ENCODE data around the gene MPPE1.
"Not testable (repeated sequence)": the region's sequence is repeated elsewhere in the genome, so short reads cannot be mapped to it uniquely, and the experiment has no call there.

Gene MPPE1

GRCh38 chr18:11906176-11906575, 1.9 kb downstream of the MPPE1 start:
- no peaks in the 10 kb centered on the region for H3K9me3 ChIP-seq (ENCODE audit: control insufficient read depth, insufficient read depth, low read length)
- no peak overlapping the region for H3K9ac ChIP-seq (ENCODE audit: low read depth, low read length)
- peaks cover 15% of the 10 kb centered on the region for H3K4me1 ChIP-seq (ENCODE audit: insufficient read depth, low read length)
- H3K36me3 ChIP-seq (ENCODE audit: insufficient read depth, low read length): no peaks in the 10 kb centered on the region

- peaks cover 15% of the 10 kb centered on the region for H3K4me1 ChIP-seq (ENCODE audit: insufficient read depth, low read length)
- no peaks in the 10 kb centered on the region for H3K36me3 ChIP-seq (ENCODE audit: insufficient read depth, low read length)
- H3K9ac ChIP-seq (ENCODE audit: low read depth, low read length): no peak overlapping the region
- no peaks in the 10 kb centered on the region for H3K9me3 ChIP-seq (ENCODE audit: control insufficient read depth, insufficient read depth, low read length)
Observed at GRCh38 chr18:11905613-11906012, 2.5 kb downstream of the MPPE1 start.

- H3K4me1 ChIP-seq (ENCODE audit: insufficient read depth, low read length): peaks cover 15% of the 10 kb centered on the region
- H3K9ac ChIP-seq (ENCODE audit: low read depth, low read length): no peak overlapping the region
- H3K36me3 ChIP-seq (ENCODE audit: insufficient read depth, low read length): no peaks in the 10 kb centered on the region
- no peaks in the 10 kb centered on the region for H3K9me3 ChIP-seq (ENCODE audit: control insufficient read depth, insufficient read depth, low read length)
Observed at GRCh38 chr18:11902522-11903292, 5.4 kb downstream of the MPPE1 start.

- H3K9me3 ChIP-seq (ENCODE audit: control insufficient read depth, insufficient read depth, low read length): no peaks in the 10 kb centered on the region
- no peaks in the 10 kb centered on the region for H3K36me3 ChIP-seq (ENCODE audit: insufficient read depth, low read length)
- no peak overlapping the region for H3K9ac ChIP-seq (ENCODE audit: low read depth, low read length)
- peaks cover 10% of the 10 kb centered on the region for H3K4me1 ChIP-seq (ENCODE audit: insufficient read depth, low read length)
Observed at GRCh38 chr18:11901826-11902438, 6.2 kb downstream of the MPPE1 start.

GRCh38 chr18:11899063-11899462, 9.1 kb downstream of the MPPE1 start:
- Histone ChIP-seq H3K4me1 (ENCODE audit: insufficient read depth, low read length) (no peaks in the 10 kb centered on the region; the same call in 1 of the 2 replicates), H3K9ac (ENCODE audit: low read depth, low read length) (no peak overlapping the region), H3K9me3 (ENCODE audit: control insufficient read depth, insufficient read depth, low read length) (no peaks in the 10 kb centered on the region), H3K36me3 (ENCODE audit: insufficient read depth, low read length) (no peaks in the 10 kb centered on the region; the same call in 1 of the 2 replicates)

GRCh38 chr18:11897781-11898180, 10.3 kb downstream of the MPPE1 start:
- no peak overlapping the region for H3K9ac ChIP-seq (ENCODE audit: low read depth, low read length)
- no peaks in the 10 kb centered on the region; the same call in 1 of the 2 replicates for H3K4me1 ChIP-seq (ENCODE audit: insufficient read depth, low read length)
- H3K36me3 ChIP-seq (ENCODE audit: insufficient read depth, low read length): no peaks in the 10 kb centered on the region; the same call in 1 of the 2 replicates
- no peaks in the 10 kb centered on the region for H3K9me3 ChIP-seq (ENCODE audit: control insufficient read depth, insufficient read depth, low read length)

GRCh38 chr18:11892438-11892837, 15.7 kb downstream of the MPPE1 start:
- H3K4me1 ChIP-seq (ENCODE audit: insufficient read depth, low read length); H3K9me3 ChIP-seq (ENCODE audit: control insufficient read depth, insufficient read depth, low read length); H3K36me3 ChIP-seq (ENCODE audit: insufficient read depth, low read length); H3K9ac ChIP-seq (ENCODE audit: low read depth, low read length): not testable (repeated sequence)

- Histone ChIP-seq H3K9ac (ENCODE audit: low read depth, low read length) (no peak overlapping the region), H3K36me3 (ENCODE audit: insufficient read depth, low read length) (no peaks in the 10 kb centered on the region; the same call in 1 of the 2 replicates), H3K9me3 (ENCODE audit: control insufficient read depth, insufficient read depth, low read length) (no peaks in the 10 kb centered on the region), H3K4me1 (ENCODE audit: insufficient read depth, low read length) (no peaks in the 10 kb centered on the region)
Observed at GRCh38 chr18:11891737-11892136, 16.4 kb downstream of the MPPE1 start.

- no peak overlapping the region for H3K9ac ChIP-seq (ENCODE audit: low read depth, low read length)
- H3K4me1 ChIP-seq (ENCODE audit: insufficient read depth, low read length): no peaks in the 10 kb centered on the region
- H3K36me3 ChIP-seq (ENCODE audit: insufficient read depth, low read length): no peaks in the 10 kb centered on the region
- no peaks in the 10 kb centered on the region for H3K9me3 ChIP-seq (ENCODE audit: control insufficient read depth, insufficient read depth, low read length)
Observed at GRCh38 chr18:11889284-11889683, 18.8 kb downstream of the MPPE1 start.

- Histone ChIP-seq H3K9me3 (ENCODE audit: control insufficient read depth, insufficient read depth, low read length) (no peaks in the 10 kb centered on the region), H3K9ac (ENCODE audit: low read depth, low read length) (no peak overlapping the region)
Observed at GRCh38 chr18:11888726-11889125, 19.4 kb downstream of the MPPE1 start.

GRCh38 chr18:11887328-11888128, 20.6 kb downstream of the MPPE1 start:
- no peaks in the 10 kb centered on the region for H3K4me1 ChIP-seq (ENCODE audit: insufficient read depth, low read length)
- no peaks in the 10 kb centered on the region for H3K9me3 ChIP-seq (ENCODE audit: control insufficient read depth, insufficient read depth, low read length)
- H3K9ac ChIP-seq (ENCODE audit: low read depth, low read length): no peak overlapping the region
- H3K36me3 ChIP-seq (ENCODE audit: insufficient read depth, low read length): no peaks in the 10 kb centered on the region

More at GRCh38 chr18:11888726-11889125, 19.4 kb downstream of the MPPE1 start:
- Histone ChIP-seq H3K4me1 (ENCODE audit: insufficient read depth, low read length) (no peaks in the 10 kb centered on the region), H3K36me3 (ENCODE audit: insufficient read depth, low read length) (no peaks in the 10 kb centered on the region)

GRCh38 chr18:11886577-11887110, 21.5 kb downstream of the MPPE1 start:
- no peak overlapping the region for H3K9ac ChIP-seq (ENCODE audit: low read depth, low read length)
- no peaks in the 10 kb centered on the region for H3K4me1 ChIP-seq (ENCODE audit: insufficient read depth, low read length)
- H3K36me3 ChIP-seq (ENCODE audit: insufficient read depth, low read length): no peaks in the 10 kb centered on the region
- H3K9me3 ChIP-seq (ENCODE audit: control insufficient read depth, insufficient read depth, low read length): no peaks in the 10 kb centered on the region

GRCh38 chr18:11885278-11885947, 22.7 kb downstream of the MPPE1 start:
- Histone ChIP-seq H3K9me3 (ENCODE audit: control insufficient read depth, insufficient read depth, low read length) (no peaks in the 10 kb centered on the region), H3K9ac (ENCODE audit: low read depth, low read length) (no peak overlapping the region), H3K4me1 (ENCODE audit: insufficient read depth, low read length) (no peaks in the 10 kb centered on the region), H3K36me3 (ENCODE audit: insufficient read depth, low read length) (no peaks in the 10 kb centered on the region)
